ENCODE data around the gene DGKI. TPM values are rescaled to one million over a fixed set of nuclear protein-coding genes. Genes with fewer than 3 reads are reported as not detected.
A peak's percentile ranks its signal among the peaks of the same experiment; 100 is the strongest.

The DGKI gene
- total RNA-seq, 1 experiment from 2014 or later = 0.55 TPM

GRCh38 chr7:137878333-137878961, 31.7 kb upstream of the DGKI start:
- H2AFZ ChIP-seq (ENCODE audit: low read length) = no peak overlapping the region
- H3K79me1 ChIP-seq (ENCODE audit: insufficient read depth, low read depth, low read length, poor library complexity, severe bottlenecking) = no peaks in the 10 kb centered on the region
- no peak overlapping the region for H2BK12ac ChIP-seq (ENCODE audit: insufficient read length, low read depth, low read length)
- TF ChIP-seq CTCF (conservative IDR thresholded peaks at IDR 0.05) = no peak
- no peak overlapping the region for H2BK120ac ChIP-seq (ENCODE audit: low read depth, low read length, poor library complexity, severe bottlenecking)
- H4K20me1 ChIP-seq (ENCODE audit: control insufficient read depth, insufficient read depth, insufficient read length) = no peaks in the 10 kb centered on the region
- no peak overlapping the region for H3K4ac ChIP-seq (ENCODE audit: low read depth, low read length)
- H3K4me1 ChIP-seq (ENCODE audit: insufficient read depth, low read length) = peaks cover 22% of the 10 kb centered on the region
- H4K8ac ChIP-seq (replicated peaks; ENCODE audit: insufficient read length, low read depth, low read length) = no peak overlapping the region
- H4K91ac ChIP-seq (ENCODE audit: insufficient read length, low read depth, low read length) = no peak overlapping the region
- H3K27ac ChIP-seq (ENCODE audit: insufficient read length, low read depth, low read length) = no peak overlapping the region
- H2AK5ac ChIP-seq (ENCODE audit: insufficient read length, low read length) = no peak overlapping the region
- no peaks in the 10 kb centered on the region for H3K27me3 Mint-ChIP-seq (ENCODE audit: low read depth)
- H3K14ac ChIP-seq (ENCODE audit: insufficient read depth, low read length) = no peak overlapping the region
- no peak for DNase-seq
- H3K4me2 ChIP-seq (ENCODE audit: insufficient read depth, insufficient read length, low read length) = no peak overlapping the region
- no peaks in the 10 kb centered on the region for H3K27me3 ChIP-seq (ENCODE audit: insufficient read depth, low read length)
- H2BK15ac ChIP-seq (ENCODE audit: low read depth, low read length) = no peak overlapping the region
- peaks cover 9% of the 10 kb centered on the region in 2 experiments for H3K9me3 Mint-ChIP-seq
- peak overlapping the region in 1 of 2 experiments; percentile 38; a peak in 4 of 5 replicates for H3K4me3 Mint-ChIP-seq
- H3K36me3 Mint-ChIP-seq (ENCODE audit: insufficient read depth in 1 of 3, low read depth in 3 of 3) = peaks cover 43 to 71% (median 67%) of the 10 kb centered on the region in 3 experiments
- H3K9me3 ChIP-seq (ENCODE audit: control insufficient read depth, low read depth, low read length) = no peaks in the 10 kb centered on the region
- H3K18ac ChIP-seq (ENCODE audit: insufficient read length, low read depth, low read length) = peak overlapping the region; percentile 27
- no CpG with 5 or more reads among the region's 8 CpGs for WGBS (ENCODE audit: extremely low coverage, insufficient read length, low lambda C conversion rate)
- H3K27ac Mint-ChIP-seq = peak overlapping the region; percentile 79 to 98 (median 98); a peak in 5 of 7 replicates
- no peak overlapping the region for H2BK5ac ChIP-seq (ENCODE audit: insufficient read length, low read length)
- no peak overlapping the region for H4K5ac ChIP-seq (ENCODE audit: insufficient read length, low read depth, low read length)
- no peak overlapping the region for H3K23ac ChIP-seq (ENCODE audit: insufficient read length, low read depth, low read length)
- H3T11ph ChIP-seq (ENCODE audit: low read length) = peak overlapping the region; percentile 19
- no peaks in the 10 kb centered on the region for H3K23me2 ChIP-seq (ENCODE audit: insufficient read length, low read depth, low read length, poor library complexity, severe bottlenecking)
- no peak overlapping the region for H2BK20ac ChIP-seq (ENCODE audit: low read depth, low read length, poor library complexity, severe bottlenecking)
- H3K56ac ChIP-seq (ENCODE audit: insufficient read length, low read depth, low read length) = no peak overlapping the region
- peaks cover 79 to 84% of the 10 kb centered on the region in 2 experiments for H3K4me1 Mint-ChIP-seq
- H3K9ac ChIP-seq (ENCODE audit: extremely low read depth, insufficient read length, low read length) = no peak overlapping the region
- H3K79me2 ChIP-seq (ENCODE audit: insufficient read depth, low read length) = no peaks in the 10 kb centered on the region
